NCI-H82 (cell line): Measurements from ENCODE around the gene RIT2.
"Not testable (repeated sequence)": the region's sequence is repeated elsewhere in the genome, so short reads cannot be mapped to it uniquely, and the experiment has no call there.

ENCODE experiments used
- DNase-seq: peaks from one replicate; lab custom pipeline; 2025; lab: John Stamatoyannopoulos, UW

Gene RIT2

DNA sequence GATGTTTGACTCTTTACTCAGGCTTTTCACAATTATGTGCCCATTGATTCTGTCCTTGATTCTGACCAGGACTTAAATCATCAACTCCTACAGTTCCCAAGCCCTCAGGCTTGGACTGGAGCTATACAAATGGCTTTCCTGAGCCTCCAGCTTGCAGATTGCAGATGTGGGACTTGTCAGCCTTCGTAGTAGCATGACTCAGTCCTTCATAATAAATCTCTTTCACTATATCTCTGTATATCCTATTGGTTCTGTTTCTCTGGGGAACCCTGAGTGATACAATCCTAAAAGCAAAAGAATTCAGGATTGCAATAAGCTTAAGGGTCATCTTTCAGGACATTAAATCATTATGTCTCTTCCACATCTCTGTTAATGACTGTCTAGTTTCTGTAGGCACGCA, 356.6 kb downstream of the RIT2 start:
- no peak for DNase-seq

DNA sequence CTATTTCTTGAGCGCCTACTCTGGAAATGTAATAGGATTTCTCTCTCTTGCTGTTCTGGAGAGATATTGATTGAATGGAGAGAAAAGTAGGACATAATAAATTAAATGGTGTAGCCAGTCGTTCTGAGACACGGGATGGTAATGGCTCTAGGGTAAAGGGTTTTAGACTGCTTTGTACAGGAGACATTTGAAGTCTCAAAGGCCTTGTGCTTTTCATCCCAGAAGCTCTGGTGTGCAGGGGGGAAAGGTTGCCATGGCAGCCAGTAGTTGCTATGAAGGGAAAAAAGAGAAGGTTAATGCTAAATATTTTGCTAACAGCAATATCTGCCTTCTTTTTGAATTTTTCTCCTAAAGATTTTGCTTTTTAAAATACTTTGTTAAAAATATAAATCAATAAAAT, 359.3 kb downstream of the RIT2 start:
- DNase-seq = no peak

DNA sequence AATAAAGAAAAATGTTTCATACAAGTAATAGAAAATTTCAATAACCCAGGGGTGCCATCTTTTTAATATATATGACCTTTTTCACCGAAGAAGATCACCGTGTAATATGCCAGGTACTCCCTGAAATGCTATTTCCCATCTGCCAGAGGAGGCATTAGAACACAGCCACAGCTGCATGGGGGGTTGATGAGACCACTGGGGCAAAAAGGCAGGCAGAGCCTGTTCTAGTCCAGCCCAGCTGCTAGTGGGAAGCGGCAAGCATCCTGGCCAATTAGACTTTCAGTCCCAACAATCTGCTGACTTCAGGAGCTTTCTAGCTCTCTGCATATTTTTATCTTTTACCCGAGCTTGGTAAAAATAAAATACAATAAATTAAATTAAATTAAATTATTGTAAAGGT, 362.6 kb downstream of the RIT2 start:
- DNase-seq = peak; percentile 30

DNA sequence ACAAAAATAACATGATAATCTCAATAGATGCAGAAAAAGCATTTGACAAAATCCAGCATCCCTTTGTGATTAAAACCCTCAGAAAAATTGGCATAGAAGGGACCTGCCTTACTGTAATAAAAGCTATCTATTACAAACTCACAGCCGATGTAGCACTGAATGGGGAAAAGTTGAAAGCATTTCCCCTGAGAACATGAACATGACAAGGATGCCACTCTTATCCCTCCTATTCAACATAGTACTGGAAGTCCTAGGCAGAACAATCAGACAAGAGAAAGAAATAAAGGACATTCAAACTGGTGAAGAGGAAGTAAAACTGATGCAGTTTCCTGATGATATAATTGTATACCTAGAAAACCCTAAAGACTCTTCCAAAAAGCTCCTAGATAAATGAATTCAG, 368.7 kb downstream of the RIT2 start:
- no peak for DNase-seq

DNA sequence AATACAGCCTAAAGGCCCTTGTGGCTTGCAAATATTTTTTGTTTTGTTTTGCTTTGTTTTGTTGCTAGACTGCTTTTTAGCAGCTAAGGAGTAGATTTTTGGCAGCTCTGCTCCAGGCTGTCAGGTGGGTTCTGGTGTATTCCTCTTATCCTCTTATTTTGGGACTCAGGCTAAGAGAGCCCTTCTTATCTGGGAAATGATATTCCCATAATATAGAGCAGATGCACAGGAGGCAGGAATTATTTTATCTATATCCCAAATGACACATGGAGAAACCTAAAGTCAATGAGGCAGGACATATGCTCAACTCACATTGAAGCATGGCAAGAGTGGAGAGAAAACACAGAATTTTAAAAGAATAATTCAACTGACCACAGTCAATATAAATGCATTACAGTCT, 369.6 kb downstream of the RIT2 start:
- DNase-seq = no peak

DNA sequence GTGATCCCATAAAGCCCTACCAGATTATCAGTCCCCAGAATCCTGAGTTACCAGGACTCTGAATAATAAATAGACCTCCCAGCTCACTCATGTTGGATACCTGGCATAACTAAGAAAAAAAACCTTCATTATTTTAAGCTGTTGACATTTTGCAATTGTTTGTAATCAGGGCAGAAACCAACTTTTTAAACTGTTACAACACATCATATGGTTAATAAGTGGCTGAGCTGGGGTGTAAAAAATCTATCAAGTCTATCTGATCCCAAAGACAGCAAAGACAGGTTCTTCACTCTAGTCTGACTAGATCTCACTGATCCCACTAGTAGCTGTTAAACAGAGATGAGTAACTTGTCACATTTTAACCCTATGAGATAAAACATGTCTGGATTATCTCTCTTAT, 370.3 kb downstream of the RIT2 start:
- DNase-seq = no peak

DNA sequence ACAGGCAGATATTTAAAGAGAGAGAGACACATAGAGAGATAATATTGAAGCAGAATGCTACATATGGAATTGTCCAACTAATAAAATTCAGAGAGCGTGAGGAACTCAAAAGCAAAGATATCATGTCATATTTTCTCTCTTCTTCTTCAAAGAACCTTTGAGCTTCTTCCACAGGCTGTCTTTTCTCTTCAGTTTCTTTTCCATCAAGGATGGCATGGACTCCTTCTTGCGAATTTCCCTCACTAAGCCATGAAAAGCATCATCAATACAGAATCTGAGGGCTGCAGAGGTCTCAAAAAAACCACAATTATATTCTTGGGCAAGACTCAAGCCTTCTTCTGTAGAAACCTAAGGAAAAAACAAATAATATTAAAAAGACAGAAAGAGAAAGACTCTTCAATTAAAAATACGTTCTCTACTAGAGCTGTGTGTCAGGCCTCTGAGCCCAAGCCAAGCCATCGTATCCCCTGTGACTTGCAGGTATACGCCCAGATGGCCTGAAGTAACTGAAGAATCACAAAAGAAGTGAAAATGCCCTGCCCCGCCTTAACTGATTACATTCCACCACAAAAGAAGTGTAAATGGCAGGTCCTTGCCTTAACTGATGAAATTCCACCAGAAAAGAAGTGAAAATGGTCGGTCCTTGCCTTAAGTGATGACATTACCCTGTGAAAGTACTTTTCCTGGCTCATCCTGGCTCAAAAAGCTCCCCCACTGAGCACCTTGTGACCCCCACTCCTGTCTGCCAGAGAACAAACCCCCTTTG, 371.9 kb downstream of the RIT2 start:
- no peak for DNase-seq

DNA sequence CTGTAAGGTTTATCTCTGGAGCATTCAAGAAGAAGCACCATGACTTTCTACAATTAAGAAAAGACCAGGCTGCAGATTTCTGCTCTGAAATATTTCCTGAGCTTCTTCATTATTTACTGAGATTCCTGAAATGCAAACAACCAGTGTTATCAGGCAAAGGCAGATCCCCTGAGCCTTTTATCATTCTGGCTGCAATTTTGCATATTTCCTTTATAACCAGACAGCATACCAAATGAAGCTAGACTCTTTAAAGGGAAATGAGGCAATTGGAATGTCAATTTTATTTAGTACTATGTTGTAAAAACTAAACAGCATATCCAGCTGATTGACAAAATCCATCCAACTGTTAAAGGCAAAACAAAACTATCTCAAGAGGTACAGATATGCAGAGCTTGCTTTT, 372.5 kb downstream of the RIT2 start:
- no peak for DNase-seq

DNA sequence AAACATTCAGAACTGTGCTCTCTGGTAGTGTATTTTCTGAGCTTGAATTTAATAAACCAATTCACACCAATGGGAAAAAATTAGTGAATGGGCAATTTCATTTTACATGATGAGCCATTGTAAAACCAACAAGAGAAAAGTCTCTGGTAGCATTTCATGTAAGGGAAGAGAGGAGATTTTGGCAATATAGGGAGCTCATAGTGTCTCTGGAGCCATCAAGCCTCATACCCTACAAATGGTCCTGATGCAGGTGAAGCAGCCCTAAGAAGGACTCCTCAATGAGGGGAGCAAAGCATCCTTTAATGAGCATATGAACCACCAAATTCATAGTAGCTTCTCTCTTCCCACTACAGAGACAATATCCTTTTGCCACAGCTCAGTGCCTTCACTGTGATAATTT, 373.0 kb downstream of the RIT2 start:
- no peak for DNase-seq

DNA sequence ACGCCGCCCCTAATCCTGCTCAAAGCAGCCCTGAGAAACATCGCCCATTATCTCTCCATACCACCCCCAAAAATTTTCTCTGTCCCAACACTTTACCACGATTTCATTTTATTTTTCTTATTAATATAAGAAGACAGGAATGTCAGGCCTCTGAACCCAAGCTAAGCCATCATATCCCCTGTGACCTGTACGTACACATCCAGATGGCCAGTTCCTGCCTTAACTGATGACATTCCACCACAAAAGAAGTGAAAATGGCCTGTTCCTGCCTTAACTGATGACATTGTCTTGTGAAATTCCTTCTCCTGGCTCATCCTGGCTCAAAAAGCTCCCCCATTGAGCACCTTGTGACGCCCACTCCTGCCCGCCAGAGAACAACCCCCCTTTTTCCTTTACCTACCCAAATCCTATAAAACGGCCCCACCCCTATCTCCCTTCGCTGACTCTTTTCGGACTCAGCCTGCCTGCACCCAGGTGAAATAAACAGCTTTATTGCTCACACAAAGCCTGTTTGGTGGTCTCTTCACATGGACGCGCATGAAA, 373.6 kb downstream of the RIT2 start:
- not testable (repeated sequence) for DNase-seq

DNA sequence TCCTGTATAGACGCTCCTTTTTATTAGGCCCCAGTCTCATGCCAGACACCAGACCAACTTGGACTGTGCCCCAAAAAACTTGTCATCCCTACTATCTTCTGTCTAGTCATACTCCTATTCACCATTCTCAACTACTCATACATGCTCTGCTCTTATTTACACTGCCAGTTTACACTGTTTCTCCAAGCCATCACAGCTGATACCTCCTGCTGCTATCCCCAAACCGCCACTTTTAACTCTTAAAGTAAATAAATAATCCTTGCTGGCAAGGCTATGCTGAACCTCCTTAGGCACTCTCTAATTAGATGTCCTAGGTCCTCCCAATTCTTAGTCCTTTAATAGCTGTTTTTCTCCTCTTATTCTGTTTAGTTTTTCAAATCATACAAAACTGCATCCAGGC, 374.2 kb downstream of the RIT2 start:
- DNase-seq = not testable (repeated sequence)

DNA sequence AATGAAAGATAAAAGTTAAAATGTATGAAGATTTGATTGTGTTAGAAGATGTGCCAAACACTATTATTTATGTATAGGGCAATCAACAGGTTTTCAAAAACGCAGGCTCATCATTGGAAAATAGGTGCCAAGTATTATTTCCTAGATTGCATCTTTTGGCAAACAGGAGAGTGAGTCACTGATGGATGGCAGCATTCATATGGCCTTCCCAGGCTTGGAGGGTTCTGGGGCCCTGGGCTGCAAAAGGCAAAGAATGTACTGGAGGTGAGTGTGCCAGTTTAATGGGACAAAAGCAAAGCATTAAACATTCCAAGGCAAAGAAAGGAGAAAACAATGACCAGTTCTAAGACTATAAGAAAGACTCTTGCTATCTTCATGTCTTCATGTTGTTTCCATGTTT, 379.4 kb downstream of the RIT2 start:
- DNase-seq = no peak

DNA sequence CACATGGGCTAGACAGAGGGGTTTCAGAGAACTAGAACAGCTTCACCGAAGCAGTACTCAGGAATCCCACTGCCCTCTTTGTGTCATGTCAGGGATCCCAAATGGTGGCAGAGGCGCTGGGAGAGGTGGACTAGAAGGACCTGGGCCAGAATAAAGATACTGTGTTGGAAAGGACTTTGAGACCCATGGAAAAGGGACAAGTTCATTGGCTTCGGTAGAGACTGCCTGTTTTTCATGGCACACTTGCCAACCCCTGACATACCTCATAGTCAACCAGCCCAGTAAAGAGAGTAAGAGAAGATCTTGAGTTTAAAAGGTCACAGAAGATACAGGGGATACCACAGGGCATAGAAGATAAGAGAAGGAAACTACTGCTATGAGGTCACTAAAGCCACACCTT, 381.0 kb downstream of the RIT2 start:
- no peak for DNase-seq

DNA sequence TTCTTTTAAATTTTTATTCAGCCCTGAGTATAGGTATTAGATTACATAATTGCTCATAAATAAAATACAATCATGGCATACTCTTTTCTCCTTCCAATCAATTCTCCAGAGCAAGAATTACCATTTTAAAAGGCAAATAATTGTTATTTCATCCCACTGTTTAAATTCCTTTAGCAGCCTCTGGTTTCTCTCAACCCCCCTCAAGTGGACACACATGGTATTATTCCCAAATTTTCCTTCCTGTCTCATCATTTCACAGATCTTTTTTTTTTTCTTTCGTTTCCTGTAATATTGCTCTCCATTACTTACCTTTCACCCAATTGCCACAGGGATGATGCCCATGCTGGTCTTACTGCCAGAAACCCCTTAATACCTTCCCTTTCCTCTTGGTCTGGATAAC, 385.2 kb downstream of the RIT2 start:
- DNase-seq = no peak

DNA sequence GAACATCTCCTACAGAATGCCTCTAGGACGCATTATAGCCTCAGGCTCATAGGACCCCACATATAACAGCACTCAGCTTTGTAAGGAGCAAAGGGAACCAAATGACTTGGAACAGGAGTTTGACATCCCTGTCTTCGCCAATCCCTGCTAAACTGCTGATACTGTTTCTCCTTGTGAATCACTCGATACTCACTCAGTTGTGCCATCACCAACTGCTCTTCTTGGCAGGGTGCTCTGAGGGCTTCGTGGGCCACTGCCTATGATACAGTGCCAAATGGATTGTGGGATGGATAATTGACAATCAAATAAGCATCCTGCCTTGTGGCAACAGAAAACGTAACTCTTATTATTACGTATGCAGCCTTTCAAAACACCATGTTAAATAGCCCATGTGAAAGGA, 396.3 kb downstream of the RIT2 start:
- no peak for DNase-seq

DNA sequence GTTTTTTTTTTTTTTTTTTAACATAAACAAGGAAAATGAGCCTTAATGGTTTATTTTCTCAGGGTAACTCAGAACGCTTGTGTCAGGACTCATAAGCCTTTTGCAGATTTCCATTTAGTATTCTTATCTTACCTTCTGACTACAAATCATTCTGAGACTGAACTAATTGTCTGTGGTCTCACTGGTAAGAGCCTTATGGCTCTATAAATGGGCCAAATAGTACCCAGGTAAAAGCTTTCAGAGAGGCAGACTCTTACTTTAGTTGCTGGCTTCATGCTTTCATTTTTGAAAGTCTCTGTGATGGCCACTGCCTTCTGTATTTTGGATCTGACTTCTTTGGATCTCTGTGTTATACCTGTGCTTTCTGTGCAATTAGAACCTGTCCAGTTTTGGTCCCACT, 403.4 kb downstream of the RIT2 start:
- no peak for DNase-seq

DNA sequence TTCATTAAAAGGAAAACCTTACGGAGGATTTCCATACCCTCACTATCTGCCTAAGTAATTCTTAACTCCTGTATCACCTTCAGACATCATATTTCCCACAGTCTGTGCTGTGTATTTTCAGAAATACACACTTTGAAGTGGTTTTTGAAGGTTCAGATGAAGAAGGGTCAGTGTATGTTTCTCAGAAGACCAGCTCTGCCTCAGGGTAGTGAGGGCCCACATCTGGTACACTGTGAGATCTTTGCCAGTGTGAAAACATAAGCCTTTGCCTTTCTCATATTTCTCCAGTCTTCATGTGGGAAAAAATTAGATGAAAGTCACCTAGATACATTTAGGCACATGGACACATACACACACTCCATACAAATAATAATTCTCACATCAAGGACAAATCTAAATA, 408.4 kb downstream of the RIT2 start:
- DNase-seq = peak; percentile 35

DNA sequence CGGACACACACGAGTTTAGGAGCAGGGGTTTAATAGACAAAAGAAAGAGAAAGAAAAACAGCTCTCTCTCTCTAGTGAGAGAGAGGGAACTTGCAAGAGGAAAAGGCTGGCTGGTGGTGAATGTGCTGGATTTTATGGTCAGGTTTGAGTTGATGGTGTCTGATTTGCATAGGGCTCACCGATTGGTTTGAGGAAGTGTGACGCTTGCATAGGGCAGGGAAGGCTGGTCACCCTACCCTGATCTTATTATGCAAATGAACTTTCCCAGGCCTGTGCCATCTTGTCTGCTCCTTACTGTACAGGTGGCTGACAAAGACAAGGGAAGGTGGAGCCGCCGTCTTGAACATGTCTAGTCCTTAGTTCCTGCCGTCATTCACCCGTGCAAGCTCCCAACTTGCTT, 408.9 kb downstream of the RIT2 start:
- peak; percentile 95 for DNase-seq

DNA sequence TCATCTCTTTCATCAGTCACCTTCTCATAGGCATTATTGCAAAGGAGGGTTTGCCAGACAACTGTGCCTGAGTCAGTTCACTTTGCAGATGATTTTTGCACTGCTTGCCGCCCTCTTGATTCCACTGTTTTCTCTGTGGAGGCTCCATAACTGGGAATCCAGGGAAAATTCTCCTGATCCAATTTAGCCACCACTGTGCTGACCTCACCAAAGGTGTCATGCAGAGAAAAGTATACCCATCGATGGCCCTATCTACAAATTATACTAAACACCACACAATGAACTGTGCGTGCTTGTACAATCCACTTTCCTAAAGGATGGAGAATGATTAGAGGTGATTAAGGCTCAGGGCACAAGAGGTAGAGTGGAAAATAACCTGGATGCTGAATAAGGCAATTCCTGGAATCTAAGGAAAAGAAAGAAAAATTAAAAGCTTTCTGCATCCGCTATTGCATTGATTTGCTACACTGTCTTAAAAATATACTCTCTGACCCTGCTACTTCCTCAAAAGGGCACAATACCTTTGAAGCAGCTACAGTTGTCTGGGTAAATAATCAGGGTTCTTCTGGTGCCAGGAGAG, 409.4 kb downstream of the RIT2 start:
- DNase-seq = peak; percentile 42
